HG03064 (cell line): Measurements from ENCODE around the gene CT45A6.
"Not testable (repeated sequence)": the region's sequence is repeated elsewhere in the genome, so short reads cannot be mapped to it uniquely, and the experiment has no call there.

Experiments used
- ATAC-seq: cut with Tn5 transposase; IDR thresholded peaks from one replicate; pipeline ENCODE4 v1.9.1; 2021; ENCODE audit warnings: low read depth; ENCODE audit not compliant: unreplicated experiment

Gene CT45A6, protein sequence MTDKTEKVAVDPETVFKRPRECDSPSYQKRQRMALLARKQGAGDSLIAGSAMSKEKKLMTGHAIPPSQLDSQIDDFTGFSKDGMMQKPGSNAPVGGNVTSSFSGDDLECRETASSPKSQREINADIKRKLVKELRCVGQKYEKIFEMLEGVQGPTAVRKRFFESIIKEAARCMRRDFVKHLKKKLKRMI

GRCh38 chrX:135802687-135803086 lies at the start of gene CT45A6:
Gene CT45A6, minus strand, starts transcription at chrX:135802787. Its CDS starts 3,794 bp downstream, at chrX:135798993.
- not testable (repeated sequence) for ATAC-seq

DNA sequence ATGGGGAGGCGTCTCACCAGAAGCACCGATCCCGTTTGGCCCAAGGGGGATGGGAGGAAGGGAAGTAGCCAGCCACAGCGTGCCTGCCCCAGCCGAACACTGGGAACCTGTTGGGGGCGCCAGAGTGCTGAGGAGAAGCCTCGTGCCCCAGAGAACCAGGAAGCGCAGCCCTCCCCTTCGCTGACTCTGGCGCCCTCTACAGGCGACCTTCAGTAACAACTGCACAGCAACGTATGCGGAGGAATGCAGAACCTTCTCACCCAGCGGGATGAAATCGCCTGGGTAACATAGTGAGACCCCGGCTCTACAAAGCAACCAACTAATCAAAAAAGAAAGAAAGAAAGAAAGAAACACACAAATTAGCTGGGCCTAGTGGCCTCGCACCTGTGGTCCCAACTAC lies 34.6 kb upstream of the CT45A6 start, which contains the start of gene CT45A7:
CT45A7 (minus strand) TSS at position 101 of the 400 bp plus-strand sequence. CDS start 3,747 bp downstream, outside the sequence.
- not testable (repeated sequence) for ATAC-seq

DNA sequence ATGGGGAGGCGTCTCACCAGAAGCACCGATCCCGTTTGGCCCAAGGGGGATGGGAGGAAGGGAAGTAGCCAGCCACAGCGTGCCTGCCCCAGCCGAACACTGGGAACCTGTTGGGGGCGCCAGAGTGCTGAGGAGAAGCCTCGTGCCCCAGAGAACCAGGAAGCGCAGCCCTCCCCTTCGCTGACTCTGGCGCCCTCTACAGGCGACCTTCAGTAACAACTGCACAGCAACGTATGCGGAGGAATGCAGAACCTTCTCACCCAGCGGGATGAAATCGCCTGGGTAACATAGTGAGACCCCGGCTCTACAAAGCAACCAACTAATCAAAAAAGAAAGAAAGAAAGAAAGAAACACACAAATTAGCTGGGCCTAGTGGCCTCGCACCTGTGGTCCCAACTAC lies 17.3 kb upstream of the CT45A6 start, which contains the start of gene CT45A2:
CT45A2 (minus strand) TSS at position 101 of the 400 bp plus-strand sequence. CDS start 3,747 bp downstream, outside the sequence.
- not testable (repeated sequence) for ATAC-seq

GRCh38 chrX:135785403-135785802 lies 17.2 kb downstream of the CT45A6 start, which contains the start of gene CT45A5:
Gene CT45A5, minus strand, starts transcription at chrX:135785503. Its CDS starts 3,774 bp downstream, at chrX:135781729.
- ATAC-seq, result not testable (repeated sequence)

DNA sequence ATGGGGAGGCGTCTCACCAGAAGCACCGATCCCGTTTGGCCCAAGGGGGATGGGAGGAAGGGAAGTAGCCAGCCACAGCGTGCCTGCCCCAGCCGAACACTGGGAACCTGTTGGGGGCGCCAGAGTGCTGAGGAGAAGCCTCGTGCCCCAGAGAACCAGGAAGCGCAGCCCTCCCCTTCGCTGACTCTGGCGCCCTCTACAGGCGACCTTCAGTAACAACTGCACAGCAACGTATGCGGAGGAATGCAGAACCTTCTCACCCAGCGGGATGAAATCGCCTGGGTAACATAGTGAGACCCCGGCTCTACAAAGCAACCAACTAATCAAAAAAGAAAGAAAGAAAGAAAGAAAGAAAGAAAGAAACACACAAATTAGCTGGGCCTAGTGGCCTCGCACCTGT lies 34.5 kb downstream of the CT45A6 start, which contains the start of gene CT45A3:
CT45A3 (minus strand) TSS at position 101 of the 400 bp plus-strand sequence. CDS start 3,747 bp downstream, outside the sequence.
- not testable (repeated sequence) for ATAC-seq

GRCh38 chrX:135744739-135745138 lies 57.8 kb downstream of the CT45A6 start:
- not testable (repeated sequence) for ATAC-seq
